Stimulated activated CD4-positive, alpha-beta T cell treated with anti-CD3 and anti-CD28 coated beads, TNF-alpha, amount 100 ng/mL, for 48 hours (primary cell): ENCODE data around the gene MARCHF7.
A peak's percentile ranks its signal among the peaks of the same experiment; 100 is the strongest.
"Not testable (repeated sequence)": the region's sequence is repeated elsewhere in the genome, so short reads cannot be mapped to it uniquely, and the experiment has no call there.

Experiments
- DNase-seq, 3 donors: peaks; one replicate each; pipeline ENCODE4 v3.0.0-alpha.2; 2020; ENCODE audit warnings: low read depth in 3 of 3

MARCHF7 gene, protein sequence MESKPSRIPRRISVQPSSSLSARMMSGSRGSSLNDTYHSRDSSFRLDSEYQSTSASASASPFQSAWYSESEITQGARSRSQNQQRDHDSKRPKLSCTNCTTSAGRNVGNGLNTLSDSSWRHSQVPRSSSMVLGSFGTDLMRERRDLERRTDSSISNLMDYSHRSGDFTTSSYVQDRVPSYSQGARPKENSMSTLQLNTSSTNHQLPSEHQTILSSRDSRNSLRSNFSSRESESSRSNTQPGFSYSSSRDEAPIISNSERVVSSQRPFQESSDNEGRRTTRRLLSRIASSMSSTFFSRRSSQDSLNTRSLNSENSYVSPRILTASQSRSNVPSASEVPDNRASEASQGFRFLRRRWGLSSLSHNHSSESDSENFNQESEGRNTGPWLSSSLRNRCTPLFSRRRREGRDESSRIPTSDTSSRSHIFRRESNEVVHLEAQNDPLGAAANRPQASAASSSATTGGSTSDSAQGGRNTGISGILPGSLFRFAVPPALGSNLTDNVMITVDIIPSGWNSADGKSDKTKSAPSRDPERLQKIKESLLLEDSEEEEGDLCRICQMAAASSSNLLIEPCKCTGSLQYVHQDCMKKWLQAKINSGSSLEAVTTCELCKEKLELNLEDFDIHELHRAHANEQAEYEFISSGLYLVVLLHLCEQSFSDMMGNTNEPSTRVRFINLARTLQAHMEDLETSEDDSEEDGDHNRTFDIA

DNA sequence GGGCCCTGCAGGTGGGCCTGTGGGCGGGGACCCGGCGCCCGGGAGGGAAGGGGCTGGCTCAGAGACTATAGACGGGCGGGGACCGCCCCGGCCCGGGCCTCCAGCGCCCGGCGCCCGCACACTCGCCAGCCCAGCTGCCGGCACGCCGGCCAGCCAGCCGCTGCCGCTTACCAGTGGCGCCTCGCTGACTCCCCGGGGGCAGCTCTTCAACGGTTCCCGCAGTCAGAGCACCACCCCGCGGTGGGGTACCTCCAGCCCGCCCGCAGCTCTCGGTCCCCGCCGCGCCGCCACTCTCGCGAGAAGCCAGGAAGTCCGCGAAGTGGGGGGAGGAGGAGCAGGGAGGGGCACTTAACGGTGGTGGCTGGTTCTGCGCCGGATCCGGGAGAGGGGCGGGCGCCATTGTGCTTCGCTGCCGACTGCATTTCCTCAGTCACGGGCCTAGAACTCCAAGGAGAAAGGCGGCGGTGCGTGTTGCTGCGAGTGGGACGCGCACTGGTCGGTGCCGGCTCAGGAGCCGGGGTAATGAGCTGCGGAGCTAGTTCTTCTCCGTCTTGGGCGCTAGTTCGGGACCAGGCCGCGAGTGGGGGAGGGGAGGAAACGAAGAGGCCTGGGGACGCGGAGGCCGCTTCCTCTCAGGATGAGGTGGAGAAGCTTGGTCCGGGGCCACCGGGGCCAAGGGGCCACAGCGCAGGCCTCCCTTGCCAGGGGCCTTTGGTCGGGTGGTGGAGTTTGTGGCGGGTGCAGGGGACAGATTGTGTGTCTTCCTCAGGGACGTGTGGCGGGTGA, at the start of gene MARCHF7:
MARCHF7 (plus strand) TSS at position 364 of the 786 bp plus-strand sequence. CDS start 16,517 bp downstream, outside the sequence.
- peak; percentile 95 for DNase-seq

DNA sequence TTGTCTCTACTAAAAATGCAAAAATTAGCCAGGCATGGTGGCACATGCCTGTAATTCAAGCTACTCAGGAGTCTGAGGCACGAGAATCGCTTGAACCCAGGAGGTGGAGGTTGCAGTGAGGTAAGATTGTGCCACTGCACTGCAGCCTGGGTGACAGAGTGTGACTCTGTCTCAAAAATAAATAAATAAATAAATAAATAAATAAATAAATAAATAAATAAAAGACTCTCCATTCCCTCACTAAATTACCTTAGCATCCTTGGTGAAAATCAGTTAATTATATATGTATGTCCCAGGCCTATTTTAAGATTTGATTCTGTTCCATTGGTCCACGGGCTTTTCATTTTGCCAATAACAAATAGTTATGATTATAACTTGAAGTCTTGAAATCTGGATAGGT, 44.9 kb upstream of the MARCHF7 start:
- not testable (repeated sequence) for DNase-seq

DNA sequence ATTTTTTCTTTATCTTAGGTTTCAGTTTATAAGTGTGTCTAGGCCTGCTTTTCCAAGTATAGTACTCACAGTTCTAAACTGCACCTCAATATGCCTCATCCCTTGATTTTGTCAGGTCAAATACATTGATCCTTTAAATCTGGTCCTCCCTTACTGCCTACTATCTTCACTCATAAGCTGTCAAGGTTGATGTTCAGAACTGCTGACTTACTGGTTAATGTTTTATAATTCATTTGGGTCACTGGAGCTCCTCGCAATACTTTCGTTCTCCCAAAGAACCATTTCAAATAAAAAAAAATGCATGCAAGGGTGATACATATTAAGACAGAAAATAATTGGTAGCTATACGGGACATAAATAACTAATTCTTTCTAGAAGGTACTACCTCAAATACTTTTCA, 41.3 kb upstream of the MARCHF7 start:
- DNase-seq, result no peak

DNA sequence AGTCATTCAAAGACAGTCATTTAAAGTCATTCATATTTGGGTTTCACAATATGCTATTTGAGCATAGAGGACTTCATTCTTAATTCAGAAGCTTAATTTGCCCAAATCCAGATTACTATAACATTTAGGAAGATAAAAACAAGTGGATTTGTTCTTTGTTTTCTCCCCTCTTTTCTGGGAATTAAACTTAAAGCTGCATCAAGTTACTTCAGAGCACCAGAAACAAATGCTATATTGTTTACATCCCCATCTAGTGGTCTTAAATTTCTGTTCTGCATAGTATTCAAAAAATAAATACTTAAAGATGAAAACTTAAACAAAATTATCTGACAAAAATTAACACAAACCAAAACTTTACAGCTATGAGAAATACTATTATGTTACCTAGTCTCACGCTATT, 34.7 kb upstream of the MARCHF7 start:
- DNase-seq, result no peak

DNA sequence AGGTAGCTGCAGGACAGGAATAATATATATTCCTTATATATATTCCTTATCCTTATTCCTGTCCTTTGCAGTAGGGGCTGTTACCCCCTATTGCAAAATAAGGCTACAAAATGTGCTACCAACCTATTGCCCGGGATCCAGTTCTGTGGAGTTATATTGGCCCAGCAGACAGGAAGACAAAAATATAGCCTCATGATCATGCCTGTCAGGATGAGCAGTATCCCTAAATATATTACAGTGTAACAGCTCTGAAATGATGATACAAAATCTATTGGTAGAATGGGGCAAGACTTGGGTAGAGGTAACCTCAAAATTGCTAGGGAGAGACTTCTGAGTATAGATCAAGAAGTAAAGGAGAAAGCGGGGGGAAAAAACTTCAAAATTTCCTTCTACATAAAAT, 31.6 kb upstream of the MARCHF7 start:
- DNase-seq, result no peak

DNA sequence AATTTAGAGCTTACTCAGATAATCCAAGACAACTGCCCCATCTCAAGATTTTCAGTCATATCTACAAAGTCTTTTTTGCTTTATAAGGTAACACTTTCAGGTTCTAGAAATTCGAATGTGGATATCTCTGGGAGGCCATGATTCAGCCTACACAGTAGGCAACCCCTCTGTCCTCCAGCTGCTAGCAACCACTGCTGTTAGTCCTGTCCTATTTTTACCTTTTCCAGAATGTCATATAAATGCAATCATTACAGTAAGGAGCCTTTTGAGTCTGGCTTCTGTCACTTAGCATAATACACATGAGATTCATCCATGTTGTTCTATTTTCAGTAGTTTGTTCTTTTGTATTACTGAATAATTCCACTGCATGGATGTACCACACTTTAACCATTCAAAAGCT, 28.5 kb upstream of the MARCHF7 start:
- DNase-seq, result no peak

DNA sequence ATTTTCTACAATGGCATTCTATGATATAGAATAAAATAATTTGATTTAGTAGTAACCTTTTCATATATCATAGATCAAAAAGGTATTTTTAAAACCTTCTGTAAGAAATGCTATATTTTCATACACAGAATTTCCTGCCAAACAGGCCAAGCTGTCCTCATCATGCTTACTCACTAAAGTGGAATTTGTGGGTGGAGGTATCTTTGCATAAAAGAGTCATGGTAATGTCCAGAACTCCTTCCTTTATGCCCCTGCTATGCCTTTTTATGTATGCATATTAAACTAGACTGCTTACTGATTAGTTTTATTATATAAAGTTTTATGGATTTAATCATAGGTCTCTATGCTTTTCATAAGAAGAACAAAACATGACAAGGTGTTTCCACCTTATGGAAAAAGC, 27.5 kb upstream of the MARCHF7 start:
- no peak for DNase-seq

DNA sequence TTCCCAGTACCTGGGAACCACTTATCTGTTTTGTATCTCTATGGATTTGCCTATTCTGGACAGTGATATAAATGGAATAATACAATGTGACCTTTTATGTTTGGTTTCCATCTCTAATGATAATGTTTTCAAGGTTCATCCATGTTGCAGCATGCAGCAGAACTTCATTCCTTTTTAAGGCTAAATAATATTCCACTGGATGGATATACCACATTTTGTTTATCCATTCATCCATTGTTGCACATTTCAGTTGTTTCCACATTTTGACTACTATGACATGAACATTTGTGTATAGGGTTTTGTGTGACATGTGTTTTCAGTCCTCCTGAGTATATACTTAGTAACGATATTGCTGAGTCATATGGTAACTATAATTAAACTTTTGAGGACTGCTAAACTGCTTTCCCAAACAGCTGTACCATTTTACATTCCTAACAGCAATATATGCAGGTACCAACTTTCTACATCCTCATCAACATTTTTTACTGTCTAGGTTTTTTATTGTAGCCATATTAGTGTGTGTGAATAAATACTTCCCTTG, 17.7 kb upstream of the MARCHF7 start:
- no peak for DNase-seq

DNA sequence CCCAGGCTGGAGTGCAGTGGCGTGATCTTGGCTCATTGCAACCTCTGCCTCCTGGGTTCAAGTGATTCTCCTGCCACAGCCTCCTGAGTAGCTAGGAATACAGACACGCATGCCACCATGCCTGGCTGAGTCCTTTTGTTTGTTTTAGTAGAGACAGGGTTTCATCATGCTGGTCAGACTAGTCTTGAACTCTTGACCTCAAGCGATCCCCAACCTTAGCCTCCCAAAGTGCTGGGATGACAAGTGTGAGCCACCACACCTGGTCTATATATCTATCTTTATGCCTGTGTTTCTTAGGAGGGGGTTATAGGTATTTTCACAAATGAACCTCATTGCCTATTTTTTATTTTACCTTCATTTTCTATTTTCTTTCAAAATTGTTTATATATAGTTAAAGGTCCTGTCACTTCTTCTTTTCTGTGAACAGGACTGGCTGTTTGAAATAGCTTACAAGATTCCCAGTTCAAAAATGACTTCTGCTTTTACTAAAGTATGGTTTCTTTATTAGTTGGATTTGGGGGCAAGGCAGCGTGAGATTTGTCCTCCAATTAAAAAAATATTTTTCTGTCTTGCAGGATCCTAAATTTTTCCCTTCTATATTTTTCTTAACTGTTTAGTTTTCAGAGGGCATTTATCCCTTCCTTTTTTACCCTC, 16.4 kb upstream of the MARCHF7 start:
- no peak for DNase-seq

DNA sequence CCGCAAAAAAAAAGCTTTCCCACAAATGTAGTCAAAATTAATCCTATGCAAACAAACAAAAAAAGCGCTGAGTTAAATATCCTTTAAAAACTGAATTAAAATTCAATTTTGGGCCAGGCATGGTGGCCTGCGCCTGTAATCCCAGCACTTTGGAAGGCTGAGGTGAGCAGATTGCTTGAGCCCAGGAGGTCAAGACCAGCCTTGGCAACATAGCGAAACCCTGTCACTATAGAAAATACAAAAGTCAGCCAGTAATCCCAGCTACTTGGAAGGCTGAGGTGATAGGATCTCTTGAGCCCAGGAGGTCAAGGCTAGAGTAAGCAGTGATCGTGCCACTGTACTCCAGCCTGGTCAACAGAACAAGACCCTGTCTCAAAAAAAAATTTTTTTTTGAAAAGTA, 8.8 kb upstream of the MARCHF7 start:
- DNase-seq, result no peak

DNA sequence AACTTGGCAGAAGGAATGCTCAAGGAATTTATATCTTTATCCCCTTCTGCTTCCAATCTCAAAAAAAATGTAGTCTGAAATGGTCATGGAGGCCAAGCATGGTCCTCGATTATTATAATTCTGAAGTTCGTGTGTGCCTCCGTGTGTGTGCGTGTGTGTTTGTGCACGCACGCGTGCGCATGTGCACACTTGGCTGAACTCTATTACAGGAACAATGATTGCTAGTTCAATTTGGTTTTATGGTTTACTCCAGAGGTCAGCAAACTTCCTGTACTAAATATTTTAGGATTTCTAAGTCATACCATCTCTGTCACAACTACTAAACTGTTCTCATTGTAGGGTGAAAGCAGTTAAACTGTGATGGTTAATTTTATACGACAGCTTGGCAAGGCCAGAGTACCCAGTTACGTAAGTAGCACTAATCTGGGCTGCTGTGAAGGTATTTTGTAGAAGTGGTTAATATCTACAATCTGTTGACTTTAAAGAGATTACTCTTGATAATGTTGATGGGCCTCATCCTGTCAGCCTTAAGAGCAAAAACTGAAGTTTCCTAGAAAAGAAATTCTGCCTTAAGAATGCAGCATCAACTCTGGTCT, 5.8 kb upstream of the MARCHF7 start:
- no peak for DNase-seq

DNA sequence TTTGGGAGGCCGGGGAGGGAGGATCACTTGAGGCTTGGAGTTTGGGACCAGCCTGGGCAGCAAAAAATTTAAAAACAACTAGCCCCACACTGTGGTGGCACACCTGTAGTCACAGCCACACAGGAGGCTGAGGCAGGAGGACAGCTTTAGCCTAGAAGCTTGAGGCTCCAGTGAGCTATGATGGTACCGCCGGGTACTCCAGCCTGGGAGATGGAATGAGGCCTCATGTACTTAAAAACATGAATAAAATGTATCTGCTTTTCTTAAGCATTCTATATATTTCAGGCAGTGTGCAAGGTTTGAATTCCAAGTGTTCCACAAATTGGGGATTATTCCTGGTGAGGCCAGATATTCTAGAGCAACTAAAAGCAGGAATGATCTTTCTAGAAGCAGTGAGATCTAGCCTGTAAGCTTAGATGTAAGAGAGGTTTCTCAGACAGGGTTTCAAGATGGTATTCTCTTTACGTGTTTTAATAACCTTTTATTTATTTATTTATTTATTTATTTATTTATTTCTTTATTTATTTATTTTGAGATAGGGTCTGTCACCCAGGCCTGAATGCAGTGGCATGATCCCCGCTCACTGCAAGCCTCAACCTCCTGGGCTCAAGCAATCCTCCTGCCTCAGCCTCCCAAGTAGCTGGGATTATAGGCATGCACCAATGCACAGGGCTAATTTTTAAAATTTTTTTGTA, 4.1 kb upstream of the MARCHF7 start:
- DNase-seq, result no peak

DNA sequence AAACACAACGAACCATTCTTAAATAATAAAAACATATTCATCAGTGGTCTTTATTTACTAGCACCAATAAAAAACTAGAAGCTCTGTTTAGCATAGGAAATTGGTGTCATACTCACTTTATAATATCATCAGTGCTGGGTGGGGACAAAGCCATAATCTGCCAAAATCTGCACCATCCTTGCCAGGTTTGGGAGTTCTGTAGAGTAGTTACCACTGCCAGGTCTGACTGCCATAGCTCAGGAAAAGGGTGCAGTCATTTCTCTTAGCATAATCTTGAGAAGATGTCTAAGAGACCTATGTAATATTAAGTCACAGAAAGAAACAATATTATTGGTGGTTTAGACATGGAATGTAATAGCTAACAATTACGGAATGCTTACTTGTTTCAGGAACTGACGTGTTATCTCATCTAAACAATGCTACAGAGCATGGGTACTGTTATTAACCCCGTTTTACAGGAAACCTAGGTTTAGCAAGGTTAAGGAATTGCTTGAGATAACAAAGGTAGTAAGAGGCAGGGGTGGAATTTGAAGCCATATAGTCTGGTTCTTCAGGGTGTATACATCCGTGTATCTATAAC, 1.6 kb upstream of the MARCHF7 start:
- DNase-seq, result no peak

DNA sequence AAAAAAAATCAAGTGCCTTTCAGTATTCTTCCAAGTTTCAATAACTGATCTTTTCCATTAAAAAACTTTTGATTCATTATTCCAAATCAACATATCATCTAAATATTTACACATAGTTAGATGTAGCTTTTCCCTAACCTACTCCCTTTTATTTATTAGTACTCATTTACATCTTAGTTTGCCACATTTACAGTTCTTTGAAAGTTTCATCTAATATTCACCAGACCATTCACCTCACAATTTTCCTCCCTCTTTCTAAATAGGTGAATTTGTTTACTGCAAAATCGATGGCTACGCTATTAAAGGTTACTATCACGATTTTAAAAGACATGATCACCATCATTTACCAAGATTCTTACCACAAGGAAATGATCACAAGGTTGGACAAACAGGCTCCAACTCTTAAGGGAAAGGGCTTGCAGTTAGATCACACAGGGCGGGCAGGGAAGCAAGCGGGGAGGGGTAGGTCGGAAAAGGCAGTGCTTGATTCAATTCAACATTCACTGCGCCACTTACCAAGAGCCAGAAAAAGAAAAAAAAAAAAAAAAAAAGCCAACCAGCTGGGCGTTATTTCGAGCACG, 654 bp upstream of the MARCHF7 start:
- DNase-seq, result no peak

DNA sequence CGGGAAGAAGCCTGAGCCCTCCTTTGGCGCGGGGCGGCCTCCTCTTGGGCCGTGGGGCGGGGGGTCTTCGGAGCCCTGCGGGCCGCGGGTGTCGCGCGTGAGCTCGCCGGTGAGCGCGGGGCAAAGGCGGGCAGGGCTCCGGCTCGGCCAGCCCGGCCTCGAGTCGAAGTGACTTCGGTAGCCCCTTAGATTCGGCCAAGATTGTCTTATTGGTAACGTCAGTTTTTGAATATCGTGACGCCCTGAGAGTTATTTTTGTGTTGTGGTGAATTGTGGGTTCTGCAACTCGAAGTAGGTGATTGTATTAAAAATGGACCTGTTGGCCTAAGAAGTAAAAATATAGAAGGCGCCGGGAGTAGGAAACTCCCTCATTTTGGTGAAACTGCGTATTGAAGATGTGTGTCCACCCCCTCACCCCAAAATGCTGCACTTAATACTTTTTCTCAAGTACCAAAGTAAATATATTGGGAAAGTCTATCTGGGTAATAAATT, 669 bp downstream of the MARCHF7 start:
- no peak for DNase-seq

DNA sequence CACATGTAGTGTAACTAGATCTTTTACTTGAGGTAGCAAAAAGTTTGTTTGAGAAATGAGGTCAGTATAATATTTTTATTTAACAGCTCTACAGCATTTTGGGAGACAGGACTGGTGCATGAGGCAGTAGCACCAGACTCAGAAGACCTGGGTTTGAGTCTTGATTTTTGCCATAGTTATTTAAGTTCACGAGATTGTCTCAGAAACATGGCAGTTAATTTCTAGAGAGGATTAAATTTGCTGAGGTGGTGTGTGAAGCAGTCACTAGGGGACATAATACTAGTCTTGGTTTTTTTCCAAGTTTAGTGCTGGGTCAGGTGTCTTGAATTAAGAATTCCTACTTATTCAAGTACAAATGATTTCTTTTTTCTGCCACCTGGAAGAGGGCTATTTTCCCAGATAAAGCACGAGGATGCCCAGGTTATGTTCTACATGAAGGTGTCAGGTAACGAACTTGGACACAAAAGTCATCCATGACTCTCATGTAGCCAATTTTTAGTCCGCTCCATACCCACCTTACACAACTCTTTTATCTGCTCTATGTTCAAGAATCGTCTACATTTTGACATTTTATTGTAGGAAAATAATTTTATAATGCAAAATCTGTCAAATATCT, 1.4 kb downstream of the MARCHF7 start:
- no peak for DNase-seq

DNA sequence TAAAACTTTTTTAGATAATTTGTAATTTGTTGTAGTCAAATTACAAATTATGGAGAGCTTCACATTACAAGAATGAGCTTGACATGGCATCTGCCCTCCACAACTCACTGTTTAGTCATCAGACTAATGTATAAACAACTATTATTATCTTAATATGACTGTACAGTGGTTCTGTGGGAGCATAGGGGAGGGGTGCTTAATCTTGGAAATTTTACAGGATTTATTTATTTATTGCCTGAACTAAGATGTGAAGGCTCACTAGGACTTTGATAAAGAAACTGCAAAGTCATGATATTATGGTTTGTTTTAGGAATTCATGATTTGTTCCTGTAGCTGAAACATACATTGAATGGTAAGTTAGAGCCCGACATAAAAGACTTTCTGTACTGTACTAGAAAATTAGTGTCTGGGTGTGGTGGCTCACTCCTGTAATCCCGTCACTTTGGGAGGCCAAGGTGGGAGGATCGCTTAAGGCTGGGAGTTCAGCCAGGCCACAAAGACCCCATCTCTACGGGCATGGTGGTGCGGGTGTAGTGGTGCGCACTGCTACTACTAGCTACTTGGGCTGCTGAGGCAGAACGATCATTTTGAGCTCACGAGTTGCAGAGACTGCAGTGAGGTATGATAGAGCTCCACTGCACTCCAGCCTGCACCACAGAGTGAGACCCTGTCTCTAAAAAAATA, 2.1 kb downstream of the MARCHF7 start:
- no peak for DNase-seq

DNA sequence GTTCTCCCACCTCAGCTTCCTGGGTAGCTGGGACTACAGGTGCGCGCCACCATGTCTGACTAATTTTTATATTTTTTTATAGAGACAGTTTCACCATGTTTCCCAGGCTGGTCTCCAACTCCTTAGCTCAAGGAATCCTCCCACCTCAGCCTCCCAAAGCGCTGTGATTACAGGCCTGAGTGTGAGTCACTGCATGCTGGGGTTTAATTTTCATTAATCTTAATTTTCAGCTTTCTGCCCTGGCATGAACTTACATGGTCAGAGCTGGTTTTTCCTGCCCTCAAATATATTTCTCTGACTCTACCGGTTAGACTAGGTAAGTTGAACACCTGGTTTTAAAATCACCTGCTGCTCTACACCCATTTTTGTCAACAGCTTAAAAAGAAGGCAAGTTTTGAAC, 3.1 kb downstream of the MARCHF7 start:
- DNase-seq, result no peak

DNA sequence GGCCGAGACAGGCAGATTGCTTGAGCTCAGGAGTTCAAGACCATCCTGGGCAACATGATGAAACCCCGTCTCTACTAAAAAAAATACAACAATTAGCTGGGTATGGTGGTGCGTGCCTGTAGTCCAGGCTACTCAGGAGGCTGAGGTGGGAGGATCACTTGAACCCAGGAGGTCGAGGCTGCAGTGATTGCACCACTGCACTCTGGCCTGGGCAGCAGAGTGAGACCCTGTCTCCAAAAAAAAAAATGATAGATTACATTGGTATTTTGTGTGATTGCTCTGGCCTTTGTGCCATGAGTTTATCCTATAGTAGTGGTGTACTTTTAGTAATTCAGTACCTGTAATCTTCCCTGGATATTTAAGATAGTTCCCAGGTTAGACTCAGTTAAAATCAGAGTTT, 4.1 kb downstream of the MARCHF7 start:
- DNase-seq, result not testable (repeated sequence)
